GM19240 (cell line): ENCODE measurements around the gene PID1.

Experiments used
- DNase-seq: peaks from one replicate; pipeline ENCODE4 v3.0.0; 2011; ENCODE audit warnings: low spot score; ENCODE audit not compliant: insufficient read length

The PID1 gene

DNA sequence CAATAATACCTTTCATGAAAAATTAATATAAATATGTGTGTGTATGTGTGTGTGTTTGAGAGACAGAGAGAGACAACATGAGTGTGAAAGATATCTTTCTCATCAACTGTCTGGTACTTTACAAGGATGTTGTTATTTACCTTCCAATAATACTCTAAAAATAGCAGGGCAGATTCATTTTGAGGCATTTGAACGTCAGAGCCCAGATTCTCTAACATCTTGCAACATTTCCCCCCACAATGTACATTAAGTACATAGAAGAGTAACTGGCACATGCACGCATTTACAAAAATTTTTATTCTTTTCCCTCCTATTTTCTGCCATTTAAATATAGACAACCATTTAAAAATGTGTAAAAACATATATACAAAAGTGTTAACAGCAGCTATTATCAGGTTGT is 100.9 kb downstream of the PID1 start:
- DNase-seq: no peak

DNA sequence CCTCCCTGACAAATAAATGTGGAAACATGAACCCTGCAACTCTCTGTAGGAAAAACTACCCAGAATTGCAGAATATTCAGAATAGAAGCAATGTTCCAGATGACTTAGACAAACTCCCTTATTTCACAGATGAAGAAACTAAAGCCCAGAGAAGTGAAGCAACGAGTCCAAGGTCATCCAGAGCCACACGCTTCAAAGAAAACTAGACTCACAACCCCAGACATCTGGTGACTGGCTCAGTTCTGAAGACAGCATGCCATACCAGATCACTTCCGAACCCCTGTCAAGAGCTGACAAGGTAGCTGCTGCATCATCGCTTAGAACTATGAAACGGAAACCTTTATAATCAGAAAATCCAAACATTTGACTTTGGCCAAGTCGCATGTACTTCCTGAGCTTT is 101.3 kb downstream of the PID1 start:
- DNase-seq: no peak

DNA sequence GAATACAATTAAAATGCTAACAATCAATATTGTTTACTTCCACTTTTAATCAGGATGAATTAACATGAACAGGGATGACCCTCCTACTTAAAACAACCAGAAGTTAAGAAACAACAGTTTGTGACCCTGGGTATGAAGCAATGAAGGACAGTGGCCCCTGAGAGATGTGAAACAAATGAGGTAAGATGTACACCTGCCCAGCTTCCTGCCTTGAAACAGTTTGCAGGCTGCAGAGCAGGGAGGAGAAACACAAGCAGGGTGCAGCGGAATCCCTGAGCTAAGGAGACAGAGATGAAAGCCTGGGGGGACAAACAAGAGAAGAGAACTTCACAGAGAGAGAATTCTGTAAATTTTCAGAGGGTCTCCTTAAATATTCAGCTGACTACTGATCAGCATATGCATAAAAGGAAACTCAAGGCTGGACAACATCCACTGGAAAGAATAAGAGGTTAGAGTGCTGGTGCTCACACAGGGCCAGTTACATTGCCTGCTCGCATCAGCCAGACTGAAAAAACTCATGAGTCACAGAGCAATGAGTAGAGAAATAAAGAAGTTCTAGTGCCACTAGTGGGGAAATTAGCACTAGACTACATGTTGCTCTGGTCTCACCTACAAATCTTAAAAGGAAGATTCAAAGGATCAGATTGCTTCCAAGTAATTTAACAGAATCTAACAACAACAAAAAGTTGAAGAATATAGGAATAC is 106.4 kb downstream of the PID1 start:
- no peak for DNase-seq

DNA sequence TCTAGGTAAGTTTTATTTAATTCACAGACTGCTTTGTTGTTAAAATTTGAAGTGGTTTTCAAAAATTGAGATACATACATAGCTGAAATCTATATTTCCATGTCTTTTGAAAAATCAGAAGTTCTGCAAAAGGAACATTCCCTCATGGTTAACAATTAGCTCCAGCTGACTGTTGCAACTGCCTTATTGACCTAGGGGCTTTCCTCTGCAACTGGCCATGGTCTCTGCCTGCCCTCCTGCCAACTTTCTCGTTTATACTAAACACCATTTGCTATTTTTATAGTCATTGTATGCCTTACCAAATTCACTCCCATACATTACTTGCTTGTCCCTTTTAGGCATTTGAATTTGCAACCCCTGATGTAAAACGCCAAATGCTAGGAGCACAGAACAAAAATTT is 107.2 kb downstream of the PID1 start:
- DNase-seq: no peak

DNA sequence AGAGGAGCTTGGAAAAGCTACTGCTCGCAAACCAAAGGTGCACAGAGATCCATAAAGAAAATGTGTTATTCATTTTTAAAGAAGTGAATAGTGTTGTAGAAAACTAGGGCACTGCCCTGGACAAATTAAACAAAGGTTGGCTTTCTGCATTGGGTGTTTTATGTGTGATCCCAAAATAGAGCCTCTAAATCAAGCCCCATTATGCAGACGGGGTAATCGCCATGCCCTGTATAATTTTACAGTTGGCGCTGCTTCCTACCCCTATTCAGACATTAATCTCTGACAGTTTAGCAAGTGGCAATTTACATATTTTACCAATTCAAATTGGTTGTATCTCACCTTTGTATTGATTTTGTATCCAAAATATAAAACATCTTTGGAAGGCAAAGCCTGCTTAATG is 109.1 kb downstream of the PID1 start:
- no peak for DNase-seq

DNA sequence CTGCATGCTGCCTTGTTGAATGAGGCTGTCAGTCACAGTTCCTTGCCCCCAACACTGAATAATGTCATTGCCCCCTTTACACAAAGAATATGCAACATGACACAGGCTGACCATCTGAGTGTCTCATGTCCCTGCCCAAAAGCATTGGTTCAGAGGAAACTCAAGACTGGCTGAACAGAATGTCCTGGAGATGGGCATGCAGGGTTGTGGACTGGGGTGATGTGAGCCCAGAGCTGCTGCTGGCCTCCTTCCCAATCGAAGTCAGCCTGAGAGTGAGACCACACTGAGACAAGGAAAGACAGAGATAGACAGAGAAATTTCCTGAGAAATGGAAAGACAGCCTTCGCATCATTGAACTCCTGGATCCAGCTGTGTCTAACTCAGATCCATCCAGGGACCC is 110.1 kb downstream of the PID1 start:
- DNase-seq: no peak

DNA sequence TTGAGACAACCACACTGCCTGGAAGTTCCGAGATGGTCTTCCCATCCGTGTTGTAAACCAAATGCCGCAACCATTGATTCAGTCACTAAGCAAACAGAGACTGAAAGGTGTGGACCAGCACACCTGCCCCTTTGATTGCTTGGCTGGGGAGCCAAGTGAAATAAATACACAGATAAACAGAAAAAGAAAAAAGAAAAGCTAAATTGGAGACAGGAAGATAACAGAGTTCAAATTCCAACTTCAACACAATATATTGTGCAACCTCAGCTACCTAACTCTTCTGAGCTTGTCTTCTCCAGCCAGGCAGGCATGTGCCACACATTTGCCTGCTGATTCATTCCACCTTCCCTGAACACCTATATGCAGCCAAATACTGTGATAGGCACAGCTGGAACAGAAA is 110.9 kb downstream of the PID1 start:
- no peak for DNase-seq

DNA sequence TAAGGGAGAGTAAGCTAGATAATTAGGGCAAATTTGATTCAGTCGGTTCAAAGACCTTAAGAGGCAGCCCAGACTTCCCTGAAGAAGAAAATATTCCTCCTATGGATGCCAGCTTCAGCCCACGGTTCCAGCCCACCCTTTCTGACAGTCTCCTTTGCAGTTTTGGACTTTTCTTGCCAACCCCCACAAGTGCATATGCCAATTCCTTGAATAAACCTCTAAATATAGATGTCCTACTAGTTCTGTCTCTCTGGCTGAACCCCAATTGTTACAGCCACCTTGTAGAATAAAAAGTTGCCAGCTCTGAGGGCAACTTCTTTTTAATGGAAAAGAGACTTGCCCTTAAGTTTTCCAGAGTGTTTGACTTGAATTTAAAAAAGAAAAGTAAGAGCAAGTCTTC is 111.7 kb downstream of the PID1 start:
- no peak for DNase-seq

DNA sequence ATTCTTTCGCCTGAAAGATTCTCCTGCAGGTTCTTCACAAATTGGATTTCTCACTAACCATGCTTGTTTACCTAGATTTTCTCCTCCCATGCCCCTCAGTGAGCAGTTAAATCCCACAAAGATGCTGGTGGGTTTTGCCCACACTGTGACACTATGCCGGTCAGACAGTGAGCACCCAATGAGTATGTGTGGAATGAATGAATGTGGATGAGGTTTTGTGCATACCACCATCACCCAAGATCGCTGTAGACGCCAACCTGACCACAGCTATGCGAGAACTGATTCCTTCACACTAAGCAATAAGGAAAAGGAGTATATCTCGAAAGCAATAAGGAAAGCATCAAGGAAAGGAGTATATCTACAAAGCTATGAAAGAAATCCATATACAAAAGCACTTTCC is 116.7 kb downstream of the PID1 start:
- no peak for DNase-seq

DNA sequence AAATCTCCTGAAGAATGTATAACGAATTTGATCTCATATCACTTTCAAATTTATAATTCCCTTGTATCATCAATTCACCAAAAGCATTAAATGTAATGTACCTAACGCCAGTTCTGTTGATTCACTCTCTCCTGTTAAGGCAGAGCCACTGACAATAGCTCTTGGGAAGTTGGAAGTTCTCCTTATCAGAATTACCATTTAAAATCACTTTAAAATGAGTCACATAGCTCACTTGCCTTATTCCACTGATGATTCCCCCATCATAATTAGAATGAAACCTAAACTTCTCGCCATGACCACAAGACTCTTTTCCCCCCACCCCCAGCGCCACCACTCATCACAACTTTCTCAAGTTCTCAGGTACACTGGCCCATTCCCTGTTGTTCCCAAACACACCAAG is 117.1 kb downstream of the PID1 start:
- no peak for DNase-seq

DNA sequence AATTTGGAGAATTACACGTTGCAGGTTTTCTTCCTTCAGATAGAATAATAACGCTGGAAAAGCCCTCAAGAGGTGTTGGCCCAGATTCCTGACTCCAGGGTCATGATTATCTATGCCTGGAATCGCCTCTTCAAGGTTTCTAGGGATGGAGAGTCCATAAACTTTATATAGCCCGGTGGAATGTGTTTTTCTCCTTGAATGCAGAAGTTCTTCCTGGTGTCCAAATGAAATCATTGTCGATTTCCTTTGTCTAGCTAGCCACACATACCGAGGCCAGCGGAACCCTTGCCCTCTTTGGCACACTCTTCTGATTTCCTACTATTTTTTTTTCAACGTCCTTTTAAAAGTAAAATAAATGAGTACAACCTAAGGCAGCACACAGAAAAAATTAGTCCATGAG is 117.8 kb downstream of the PID1 start:
- DNase-seq: no peak

DNA sequence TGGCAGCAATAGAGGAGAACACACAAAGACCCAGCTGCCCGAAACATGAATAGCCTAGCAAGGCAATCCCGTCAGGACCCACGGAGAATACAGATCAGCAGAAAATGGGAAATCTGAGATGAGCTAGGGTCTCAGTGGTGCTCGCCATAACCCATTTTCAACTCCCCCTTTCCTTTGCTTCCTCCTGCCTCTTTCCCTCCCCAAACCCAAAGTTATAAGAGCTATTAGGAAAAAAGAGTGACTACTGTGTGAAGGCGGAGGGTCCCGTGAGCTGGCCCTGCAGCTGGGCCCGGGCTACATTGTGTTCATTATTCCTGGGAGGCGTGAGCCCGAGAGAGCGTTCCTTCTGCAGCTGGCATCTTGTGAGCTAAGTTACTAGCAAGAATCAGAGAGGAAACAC is 118.4 kb downstream of the PID1 start:
- no peak for DNase-seq

DNA sequence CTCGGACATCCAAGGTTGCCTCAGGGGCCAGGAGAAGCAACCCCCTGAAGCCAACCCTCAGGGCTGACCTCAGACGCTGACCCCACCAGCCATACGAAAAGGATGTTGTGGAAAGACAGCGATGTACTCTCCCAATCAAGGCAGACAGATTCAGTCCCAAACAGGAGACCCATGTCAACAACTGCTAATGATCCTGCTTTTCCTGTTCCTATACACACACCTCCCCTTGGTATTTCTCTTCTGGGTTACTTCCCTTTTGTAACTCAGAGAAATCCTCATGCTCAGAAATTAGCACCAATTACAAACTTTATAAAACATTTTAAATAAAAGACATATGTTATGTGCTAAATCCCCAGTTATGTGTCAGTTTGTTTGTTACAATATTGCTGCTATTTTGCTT is 120.8 kb downstream of the PID1 start:
- no peak for DNase-seq

DNA sequence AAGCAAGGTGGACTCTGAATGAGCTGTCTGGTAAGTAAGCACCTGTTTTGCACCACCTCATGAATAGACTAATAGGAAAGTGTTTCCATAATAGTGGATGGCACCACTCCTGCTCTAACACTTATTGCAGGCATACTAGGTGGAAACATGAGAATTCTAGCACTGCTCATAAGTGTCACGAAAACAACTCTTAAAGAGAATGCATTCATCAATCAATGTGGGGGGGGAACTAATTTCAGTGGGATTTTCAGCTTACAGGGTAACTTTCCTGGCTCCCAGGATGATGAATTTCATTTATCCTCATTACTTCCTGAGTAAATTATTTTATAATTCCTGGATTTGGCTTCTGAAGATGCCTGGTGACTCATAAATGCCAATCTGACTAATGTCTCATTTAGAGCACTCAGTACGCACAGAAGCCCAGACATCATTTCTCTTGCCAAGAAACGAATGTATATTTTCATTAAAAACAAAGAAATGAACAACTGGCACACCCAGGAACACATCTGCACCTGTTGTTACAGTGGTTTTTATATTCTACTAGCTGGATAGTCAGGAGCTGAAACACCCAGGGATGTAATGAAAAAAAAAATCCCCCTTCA is 129.6 kb downstream of the PID1 start:
- DNase-seq: no peak

DNA sequence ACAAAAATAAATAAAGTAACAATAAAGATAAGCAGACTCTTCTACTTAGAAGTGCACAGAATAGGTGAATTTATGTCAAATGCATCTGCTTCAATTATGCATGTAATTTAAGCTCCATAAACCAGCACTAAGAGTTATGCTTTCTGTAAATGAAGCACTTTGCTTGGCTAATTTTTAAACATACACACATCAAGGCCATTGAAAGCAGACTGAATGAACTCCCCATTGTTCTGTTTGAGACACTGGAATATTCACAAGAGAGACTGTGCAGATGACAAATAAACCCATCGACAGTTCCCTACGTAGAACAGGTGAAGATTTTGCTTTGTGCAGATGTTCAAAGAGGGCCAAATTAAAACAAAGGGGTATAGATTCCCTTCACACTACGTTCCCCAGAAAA is 133.4 kb downstream of the PID1 start:
- DNase-seq: no peak

DNA sequence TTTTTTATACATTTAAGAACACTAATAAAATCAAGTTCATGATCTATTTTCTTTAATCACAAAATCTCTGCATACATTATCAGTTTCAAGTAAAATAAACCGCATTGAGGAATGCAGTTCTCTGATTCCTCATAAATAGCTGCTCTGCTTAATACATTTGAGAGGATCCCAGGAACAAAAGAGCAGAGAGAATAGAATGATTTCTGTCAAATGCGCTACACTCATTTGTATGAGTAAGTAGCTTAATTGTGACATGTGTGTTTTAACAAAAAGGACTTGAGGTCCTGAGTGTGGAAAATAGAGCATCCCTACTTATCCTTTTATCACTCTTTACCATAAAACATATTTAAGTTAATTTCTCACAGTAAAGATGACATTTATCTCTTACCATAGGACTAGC is 134.0 kb downstream of the PID1 start:
- no peak for DNase-seq

DNA sequence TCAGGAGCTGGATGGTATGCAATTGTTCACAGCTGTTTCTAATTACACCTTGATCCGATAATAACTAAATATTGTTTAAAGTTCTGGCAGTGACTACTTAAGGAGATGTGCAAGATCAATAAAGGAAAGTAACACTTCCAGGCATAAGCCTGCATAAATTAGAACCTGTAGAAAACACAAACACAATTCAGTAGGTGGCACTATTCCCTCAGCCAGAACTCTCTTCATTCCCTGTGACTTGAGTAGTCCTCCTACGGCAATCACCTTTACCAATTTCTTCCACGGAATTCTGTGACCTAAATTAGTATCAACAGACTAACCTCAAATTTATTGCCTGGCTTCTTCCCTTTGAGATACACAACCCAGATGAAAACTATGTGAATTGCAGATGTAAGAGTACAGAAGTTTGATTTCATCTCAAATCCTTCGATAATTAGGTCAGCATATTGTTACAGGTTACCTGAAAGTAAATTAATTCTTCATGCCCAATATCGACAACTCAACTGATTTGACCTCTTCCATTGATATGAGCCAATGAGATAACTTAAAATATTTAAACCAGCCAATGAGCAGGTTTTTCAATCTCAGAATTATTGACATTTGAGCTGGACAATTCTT is 137.8 kb downstream of the PID1 start:
- DNase-seq: no peak

DNA sequence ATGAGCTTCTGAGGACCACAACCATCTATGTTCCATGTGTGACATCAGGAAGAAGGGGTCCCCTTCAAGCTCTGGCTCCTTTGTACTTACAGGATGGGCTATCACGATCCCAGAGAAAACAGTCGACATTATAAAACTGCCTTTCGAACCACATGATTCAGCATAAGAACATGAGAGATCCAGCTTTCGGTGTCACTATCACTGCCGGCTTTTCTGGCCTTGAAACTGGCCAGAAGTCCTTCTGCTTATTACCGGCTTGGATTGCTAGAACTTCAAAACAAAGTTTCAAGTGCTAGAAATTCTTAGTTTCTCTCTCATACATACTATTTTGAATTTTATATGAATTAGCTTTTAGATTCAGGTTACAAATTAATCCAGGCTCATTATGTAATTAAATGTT is 138.9 kb downstream of the PID1 start:
- DNase-seq: no peak

DNA sequence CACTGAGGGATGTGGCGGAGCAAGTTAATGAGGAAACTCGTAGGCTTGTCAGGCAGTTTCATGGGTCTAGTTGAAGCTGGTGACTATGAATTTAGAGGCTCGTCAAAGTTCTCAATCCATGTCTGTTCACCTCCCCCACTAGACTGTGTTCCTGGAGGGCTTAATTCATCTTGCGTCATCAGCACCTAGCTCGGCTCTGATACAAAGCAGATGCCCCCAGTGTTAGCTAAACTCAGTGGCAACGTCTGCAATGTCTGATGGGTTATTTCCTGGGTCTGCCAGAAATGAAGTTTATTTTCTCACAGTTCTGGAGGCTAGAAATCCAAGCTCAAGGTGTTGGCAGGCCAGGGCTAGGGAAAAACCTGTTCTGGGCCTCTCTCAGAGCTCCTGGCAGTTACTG is 140.6 kb downstream of the PID1 start:
- DNase-seq: no peak

DNA sequence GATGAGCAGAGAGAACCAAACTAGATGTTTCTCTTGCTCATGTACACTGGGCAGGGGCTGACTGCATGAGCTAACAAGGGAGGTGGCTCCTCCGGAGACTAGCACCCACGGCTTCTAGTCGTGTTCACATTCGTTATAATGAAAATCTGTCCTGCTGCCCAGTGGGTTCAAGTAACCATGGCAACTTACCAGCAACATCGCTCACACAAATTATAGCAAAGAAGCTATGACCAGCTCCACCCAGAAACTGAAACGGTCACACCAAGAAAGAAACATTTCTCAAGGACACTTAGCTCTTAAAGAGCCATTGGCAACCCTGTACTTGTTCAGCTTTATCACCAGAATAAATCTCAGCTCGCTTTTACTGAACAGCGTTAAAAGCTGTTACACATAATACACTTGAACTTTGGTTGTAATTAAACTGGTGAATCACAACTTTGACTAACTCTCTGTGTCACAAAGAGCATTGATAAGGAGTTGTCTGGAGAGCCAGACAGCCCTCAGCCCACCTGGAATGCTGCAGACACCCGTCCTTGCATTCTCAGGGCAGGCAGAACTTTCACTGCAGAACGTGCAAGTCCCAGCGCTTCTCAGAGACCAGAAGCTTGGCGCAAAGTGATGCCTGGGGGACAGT is 141.2 kb downstream of the PID1 start:
- no peak for DNase-seq

DNA sequence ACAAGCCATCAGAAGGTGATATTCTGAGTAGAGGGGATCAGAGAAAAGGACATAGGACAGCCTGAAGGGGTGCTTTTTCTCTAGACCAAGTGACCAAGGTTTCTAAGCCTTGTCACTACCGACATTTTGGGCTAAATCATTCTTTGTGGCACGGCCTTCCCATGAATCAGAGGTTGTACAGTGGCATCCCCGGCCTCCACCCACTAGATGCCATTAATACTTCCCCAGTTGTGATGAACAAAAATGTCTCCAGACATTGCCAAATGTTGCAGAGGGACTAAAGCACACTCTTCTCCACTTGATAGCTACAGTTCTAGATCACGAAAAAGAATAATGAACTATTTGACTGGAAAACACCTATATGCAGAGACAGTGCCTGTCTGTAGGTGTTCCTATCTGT is 143.6 kb downstream of the PID1 start:
- DNase-seq: no peak

DNA sequence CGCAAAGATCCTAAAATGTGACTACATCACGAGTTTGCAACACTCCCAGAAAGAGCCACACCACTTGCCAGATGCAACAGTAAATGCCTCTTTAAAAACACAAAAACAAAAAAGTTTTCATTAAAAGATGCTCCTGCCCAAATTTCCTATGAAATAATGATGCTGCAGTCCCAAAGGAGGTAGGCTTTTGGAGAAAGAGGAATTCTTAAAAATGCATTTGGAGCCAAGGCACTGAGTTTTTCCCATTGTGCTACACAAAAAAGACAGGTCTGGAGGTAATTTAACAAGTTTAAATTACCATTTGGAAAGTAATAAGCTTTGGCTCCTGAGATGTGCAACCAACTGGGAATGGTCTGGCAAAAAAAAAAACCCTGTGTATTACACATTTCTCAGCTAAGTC is 145.0 kb downstream of the PID1 start:
- no peak for DNase-seq

DNA sequence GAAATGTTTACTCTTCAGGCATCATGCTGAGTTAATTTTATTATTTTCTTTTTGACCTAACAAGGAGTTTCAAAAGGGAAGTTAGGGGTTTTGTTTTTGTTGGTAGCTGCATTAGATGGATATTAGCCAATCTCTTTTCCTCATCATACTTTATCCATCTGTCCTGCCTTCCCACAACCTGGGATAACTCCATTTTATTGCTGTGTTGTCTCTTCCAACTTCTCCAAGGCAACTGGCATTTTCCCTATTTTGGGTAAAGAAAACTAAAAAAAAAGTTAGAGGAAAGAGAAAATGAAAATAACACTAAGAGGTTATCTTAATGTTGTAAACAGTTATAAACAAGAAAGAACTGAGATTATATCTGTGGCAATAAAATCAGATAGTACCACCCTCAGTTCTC is 147.0 kb downstream of the PID1 start:
- no peak for DNase-seq
